ENCODE results near the gene STX8.
"Not testable (repeated sequence)": the region's sequence is repeated elsewhere in the genome, so short reads cannot be mapped to it uniquely, and the experiment has no call there.

Gene STX8

DNA sequence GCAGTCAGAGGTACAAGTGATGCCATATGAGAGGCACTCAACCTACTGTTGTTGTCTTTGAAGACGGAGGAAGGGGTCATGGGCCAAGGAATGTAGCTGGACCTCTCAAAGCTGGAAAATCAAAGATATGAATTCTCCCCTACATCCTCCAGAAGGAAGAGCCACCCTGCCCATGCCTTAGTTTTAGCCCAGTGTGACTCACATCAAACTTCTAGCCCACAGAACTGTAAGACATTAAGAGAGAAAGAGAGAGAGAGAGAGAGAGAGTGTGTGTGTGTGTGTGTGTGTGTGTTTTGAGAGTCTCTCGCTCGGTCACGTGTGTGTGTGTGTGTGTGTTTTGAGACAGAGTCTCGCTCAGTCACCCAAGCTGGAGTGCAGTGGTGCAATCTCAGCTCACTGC, 87.1 kb downstream of the STX8 start:
- DNase-seq, result no peak

DNA sequence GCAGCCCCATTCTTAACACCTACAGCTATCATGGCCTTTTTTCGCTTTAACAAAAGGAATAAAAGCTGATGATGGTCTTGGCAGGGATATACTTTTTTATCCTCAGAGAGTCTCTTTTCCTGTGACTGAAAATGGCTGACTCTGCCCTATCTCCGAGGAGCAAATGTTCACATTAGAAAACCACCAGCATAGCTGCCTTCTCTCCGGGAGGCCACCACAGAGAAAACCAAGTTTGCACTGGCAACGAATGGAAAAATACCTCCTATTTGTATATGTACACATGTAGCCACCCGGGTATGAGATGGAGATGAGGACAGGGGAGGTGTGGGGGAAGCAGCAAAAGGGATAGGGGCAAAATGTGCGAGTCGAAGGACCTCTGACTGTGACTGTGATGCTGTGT, 88.2 kb downstream of the STX8 start:
- no peak for DNase-seq

DNA sequence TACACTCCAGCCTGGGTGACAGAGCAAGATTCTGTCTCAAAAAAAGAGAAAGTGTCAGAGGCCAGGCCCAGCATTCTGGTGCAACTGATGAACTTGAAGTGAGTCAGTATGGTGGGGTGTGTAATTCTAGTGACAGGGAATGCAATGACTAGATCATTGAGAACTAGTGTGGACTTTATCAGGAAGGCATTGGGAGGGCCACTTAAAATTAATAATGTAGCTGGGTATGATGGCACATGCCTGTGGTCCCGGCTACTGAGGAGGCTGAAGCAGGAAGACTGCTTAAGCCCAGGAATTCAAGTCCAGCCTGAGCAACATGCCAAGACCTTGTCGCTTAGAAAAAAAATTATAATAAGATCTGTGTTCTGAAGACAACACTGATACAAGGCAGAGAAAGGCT, 90.8 kb downstream of the STX8 start:
- no peak for DNase-seq

DNA sequence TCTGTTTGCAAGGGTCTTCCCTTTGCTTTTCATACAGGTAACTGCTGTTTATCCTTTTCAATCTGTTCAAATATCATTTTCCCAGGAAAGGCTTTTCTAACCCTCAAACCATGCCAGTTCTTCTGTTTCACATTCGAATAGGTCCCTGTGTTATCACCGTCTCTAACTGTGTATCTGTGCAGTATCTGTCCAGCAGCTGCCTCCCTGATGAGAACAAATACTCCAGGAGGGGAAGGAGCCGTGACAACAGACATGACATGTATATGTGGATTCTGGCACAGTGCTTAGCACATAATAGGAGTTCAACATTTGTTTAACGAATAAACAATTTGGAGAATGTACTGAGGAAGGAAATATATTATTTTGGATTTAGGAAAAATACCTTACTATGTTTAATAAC, 95.7 kb downstream of the STX8 start:
- no peak for DNase-seq

DNA sequence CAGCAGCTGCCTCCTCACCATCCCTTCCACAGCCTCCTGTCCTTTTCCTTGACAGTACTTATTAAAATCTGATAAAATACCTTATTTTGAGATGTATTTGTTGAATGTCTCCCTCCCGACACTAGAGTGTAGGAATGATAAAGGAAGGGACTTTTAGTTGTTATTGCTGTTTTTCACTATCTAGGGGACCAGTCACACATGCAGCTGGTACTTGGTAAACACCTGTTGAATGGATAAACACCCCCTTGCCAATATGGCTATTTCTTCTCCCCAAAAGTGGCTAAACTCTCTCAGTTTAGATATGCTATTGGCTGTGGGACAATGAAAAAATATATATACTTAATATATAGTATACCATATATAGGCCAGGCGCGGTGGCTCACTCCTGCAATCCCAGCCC, 96.7 kb downstream of the STX8 start:
- DNase-seq, result no peak

DNA sequence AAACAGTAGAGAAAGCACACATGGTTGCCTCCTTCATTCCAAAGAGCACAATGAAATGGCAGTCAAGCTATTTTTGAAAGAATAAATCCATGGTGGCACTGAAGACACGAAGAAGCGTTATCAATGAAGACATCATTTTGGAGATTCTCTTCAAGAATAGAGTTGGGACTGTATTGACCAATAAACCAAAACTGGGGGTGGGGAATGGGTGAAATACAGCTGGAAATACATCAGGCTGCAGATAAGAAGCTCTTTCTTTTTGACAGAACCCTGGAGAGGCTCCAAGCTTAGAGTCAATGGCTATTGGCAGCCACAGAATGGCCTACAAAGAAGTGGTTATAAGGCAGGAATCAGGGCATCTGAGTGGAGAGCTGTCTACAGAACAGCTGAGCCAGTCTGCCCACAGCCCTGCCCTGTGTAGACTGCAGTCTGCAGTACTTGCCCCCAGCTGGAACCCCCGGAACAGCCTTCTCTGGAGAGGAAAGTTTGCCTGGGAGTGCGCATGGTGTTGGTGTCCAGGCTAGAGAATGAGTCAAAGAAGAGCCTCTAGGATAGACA, 100.4 kb downstream of the STX8 start:
- DNase-seq, result no peak

DNA sequence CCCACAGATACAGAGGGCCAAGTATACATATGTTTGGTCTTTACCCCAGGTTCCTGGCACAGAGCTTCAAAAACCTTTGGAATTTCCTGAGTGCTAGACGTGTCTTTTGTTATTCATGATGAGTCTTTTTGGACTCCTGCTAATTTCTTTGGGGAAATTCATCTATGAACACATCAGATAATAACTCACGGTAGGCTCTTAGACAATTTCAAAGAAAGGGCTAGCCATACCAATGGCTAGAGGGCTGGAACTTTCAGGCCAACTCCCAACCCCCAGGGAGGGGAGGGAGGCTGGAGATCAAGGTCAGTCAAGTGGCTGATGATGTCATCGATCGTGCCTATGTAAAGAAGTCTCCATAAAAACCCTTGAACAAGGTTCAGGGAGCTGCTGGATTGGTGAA, 101.9 kb downstream of the STX8 start:
- no peak for DNase-seq

DNA sequence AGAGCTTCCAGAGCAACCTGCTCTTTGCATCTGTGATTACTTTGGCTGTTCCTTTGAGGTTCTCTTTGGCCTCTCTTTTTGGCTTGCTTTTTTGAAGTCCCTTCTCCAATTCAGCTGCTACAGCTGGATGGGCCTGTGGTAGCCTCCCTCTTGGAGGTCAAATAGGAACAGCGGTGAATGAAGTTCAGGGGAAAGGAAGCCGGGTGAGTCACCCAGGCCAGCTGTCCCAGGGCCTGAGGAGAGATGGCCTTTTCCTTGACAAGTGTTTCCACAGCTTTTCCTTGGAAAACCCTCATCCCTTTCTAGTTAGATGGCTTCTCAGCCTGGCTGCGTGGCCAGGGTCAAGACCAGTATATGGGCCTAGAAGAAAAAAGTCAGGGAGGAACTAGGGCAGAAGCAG, 103.1 kb downstream of the STX8 start:
- DNase-seq, result no peak

DNA sequence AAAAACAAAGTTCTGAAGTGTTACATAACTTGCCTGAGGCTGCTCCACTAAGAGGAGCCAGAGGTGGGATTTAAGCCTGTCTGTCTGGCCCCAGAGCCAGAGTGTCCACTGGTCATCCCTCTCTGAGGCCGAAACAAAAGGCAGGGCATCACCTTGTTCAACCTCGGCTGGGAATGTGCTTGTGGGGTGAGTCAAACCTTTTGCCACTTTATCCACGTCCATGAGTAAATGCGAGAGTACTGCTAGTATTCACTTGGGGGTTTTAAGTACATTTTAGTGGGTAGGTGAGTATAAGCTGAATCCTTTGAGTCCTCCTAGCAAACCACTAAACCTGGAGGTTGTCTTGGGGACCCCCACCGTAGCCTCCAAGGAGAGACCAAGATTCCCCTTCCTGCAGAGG, 103.5 kb downstream of the STX8 start:
- DNase-seq, result peak in 1 of 2 experiments; percentile 11

DNA sequence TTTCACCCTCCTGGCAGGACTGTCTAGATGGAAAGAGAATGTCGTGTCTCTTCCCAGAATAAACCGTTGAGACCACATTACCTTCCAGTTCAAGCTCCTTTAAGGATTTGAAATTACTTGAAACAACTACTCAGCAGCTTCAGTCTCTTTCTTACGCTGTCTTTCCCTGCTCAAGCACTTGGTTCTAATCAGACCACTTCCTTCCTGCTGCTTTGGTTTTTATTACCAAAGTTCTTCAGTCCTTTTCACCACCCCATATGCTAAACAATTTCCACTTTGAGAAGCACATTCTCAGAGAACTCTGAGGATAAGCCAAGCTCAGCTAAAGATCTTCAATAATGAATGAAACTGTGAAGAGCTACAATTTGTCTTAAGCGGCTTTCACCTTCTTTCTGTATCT, 105.4 kb downstream of the STX8 start:
- DNase-seq, result no peak

DNA sequence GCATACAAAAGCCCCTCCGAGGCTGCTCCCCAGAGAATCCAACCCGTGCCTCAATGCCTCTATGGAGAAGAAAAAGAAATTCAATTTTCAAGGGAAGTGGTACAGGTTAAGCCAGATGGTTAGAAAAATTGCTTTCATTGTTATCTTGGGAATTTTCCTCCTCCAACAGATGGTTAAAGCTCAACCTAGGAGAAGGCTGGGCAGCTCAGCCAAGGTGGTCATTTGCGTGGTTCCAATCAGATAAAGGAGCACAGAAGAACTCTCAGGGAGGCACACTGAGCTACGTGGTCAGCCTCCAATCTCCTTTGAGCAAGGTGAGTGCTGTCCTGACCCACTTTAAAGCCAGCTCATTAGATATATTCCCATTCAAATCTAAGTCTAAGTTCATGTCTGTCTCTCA, 106.7 kb downstream of the STX8 start:
- no peak for DNase-seq

DNA sequence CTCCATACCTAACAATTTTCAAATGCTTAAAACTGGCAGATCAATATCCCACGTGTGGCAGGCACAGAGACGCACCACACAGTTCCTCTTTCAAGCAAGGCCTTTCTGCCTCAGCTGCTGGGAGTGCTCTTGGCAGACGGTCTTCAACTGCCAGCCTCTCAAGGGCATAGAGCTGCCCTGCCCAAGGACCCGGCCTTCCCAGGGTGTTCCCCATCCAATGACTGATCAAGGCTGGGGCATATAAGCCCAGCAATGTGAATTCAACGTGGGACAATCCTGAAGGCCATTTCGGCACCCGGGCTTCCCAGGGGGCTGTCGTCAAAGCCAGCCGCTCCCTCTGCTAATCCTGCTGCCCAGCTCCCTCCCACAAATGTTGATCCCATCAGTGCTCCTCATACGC, 107.1 kb downstream of the STX8 start:
- DNase-seq, result no peak

DNA sequence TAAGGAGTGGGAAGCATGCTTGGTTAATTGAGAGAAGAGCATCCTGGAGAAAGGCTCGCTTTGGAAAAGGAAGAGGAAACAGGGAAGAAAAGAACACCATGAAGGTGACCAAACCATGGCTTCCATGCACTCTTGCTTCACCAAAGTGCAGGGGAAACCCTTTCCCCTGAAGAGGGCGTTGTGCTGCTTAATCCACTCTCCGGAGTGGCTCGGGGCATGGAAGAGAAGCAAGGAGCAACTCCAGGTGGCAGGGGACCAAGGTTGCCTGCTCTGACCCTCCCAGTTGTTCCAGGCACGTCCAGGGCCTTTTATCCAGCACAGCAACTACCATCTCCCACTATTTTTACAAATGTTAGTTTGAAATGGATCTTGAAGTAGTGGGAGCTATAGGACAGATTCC, 108.1 kb downstream of the STX8 start:
- no peak for DNase-seq

DNA sequence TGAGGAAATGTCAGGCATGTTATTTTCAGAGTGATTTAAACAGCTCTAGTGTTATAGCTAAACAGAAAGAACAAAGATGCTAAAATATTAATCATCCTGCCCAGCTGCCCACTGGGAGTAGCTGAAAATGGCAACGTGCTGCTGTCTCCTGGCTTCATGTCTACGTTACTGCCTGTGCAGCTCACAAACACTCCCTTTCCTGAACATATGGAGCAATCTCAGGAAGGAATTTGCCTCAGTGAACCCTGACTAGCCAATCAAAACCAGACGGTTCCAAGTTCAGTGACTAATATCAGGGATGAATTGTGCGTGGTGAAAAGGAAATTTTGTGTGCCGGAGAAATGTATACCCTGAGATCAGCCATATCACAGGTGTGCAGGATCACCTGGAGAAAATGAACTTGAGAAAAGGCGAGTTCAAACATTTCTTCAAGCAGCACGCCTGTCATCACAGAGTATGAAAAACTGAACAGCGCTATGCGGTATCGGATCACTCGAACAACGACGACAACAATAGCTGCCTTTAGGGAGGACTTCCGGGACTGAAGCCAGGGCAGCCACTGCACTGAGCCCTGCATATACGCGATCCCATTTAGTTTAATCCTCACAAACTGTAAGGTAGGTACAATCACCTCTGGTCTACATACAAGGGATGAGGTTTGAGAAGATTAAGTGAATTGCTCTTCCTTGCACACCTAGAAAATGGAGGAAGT, 110.3 kb downstream of the STX8 start:
- DNase-seq, result no peak

DNA sequence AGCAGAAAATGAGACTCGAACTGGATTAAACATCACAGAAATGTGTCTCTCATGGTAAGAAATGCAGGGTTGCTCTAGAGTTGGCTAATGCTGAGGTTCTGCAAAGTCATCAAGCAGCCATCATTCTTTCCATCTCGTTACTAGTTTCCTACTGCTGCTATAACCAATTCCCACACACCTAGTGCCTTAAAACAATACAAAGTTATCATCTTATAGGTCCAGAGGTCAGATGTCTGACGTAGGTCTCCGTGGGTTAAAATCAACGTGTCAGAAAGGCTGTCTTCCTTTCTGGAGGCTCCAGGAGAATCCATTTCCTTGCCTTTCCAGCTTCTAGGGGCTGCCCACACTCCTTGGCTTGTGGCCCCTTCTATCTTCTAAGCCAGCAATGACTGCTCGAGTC, 118.6 kb downstream of the STX8 start:
- DNase-seq, result no peak

DNA sequence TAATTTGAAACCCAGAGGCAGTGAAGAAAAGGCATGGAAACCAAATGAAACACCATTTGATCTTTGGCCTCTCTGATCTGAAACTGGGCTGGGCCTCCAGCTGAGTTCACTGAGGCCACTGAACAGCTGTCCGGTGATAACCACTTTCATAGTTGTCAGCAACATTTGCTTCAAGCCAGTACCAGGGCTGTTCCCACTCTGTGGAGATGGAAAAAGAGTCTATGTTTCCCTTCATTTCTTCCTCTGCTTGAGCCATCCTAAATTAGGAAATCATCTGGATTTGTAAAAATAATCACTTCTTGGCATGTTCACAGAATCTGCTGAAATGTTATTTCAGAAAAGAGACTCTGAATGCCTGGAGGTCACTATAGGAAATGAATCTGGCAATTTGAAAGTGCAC, 119.3 kb downstream of the STX8 start:
- no peak for DNase-seq

DNA sequence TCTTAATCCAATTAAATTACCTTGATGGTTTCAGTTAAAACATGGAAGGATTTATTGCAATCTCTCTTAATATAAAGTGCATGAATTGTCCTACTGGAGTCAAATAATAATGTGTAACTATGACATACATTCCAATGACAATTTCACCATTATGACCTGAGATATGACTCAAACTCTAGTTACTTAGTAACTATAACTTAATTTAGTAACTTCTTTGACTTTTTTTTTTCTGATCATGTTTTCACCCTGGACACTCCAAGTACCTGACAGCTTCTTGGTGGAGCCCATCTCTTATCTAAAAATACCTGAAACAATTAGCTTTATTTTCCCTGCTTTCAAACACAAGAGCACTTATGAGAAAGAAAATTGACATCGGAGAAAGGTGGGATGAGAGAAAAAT, 123.7 kb downstream of the STX8 start:
- no peak for DNase-seq

DNA sequence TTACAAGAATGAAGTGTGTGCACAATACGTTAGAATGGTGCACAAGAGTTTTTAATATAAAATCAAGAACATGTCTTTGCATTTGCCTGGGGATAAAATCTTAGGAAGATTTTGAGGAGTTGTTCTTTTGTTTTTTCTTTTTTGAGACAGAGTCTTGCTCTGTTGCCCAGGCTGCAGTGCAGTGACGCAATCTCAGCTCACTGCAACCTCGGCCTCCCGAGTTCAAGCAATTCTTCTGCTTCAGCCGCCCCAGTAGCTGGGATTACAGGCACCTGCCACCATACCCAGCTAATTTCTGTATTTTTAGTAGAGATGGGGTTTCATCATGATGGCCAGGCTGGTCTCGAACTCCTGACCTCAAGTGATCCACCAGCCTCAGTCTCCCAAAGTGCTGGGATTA, 128.3 kb downstream of the STX8 start:
- DNase-seq, result not testable (repeated sequence)

DNA sequence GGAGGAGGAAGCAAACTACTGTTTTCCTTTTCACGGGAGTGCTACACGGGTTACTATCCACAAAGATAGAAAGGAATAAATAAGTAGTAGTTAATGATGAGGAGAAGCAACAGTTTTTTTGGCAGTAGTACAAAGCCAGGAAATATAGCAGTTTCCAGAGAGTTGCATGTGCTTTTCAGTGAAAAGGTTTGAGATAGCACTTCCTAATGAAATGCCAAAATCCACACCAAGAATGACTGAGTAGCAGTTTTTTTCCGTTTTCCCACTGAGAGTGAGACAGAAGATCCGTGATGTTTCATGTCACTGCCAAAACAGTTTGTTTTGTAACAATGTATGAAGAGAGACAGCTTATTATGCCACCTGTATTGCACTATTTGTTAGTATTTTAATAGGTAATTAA, 129.1 kb downstream of the STX8 start:
- no peak for DNase-seq

DNA sequence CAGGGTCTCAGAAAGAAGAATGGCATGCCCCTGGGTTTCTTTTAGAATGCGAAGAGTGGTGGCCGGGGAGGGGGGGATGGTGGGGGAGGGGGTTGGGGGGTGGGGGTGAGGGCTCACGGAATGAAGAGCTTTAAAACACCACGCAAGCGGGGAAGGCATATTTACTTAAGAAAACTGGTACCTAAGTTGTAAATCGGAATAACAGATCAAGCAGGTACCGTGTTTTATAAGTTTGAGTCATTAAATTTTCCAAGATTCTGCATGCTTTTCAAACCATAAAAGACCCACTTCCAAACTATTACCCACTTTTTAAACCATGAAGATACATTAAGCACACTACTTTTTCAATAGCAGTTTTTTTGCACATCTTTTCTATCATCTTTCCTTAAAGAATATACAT, 130.2 kb downstream of the STX8 start:
- no peak for DNase-seq

DNA sequence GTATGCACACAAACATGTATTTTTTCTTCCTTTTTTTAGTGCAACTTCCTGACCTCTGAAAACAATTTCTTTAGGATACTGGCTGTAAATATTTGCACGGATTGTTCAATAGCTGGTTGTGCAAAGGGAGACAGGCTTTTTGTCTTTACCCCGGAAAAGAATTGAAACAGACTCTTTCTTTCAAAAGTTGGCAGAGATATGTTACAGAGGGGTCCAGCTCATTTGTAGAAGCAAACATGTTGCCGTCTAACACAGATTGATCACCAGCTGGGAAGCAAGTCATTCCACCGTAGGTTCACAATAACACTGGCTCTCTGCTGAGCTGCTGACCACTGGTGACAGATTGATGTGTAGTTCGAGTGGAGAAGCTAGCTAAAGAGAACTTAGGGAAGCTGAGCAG, 130.9 kb downstream of the STX8 start:
- no peak for DNase-seq

DNA sequence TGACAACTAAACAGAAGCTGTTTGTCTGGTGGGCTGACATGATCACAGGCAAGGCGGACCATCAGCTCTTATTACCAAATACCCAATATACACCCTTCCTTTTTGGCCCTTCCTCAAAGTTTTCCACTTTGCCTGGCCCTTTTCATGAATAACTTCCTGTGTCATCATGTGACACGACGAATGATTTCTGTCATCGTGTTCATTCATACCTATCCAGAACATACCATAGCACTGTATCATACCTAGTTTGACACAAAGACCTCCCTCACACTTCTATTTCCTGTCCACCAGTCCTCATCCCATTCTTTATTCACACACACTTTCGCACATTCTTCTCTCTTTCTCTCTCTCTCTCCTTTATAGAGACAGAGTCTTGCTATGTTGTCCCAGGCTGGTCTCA, 131.8 kb downstream of the STX8 start:
- no peak for DNase-seq

DNA sequence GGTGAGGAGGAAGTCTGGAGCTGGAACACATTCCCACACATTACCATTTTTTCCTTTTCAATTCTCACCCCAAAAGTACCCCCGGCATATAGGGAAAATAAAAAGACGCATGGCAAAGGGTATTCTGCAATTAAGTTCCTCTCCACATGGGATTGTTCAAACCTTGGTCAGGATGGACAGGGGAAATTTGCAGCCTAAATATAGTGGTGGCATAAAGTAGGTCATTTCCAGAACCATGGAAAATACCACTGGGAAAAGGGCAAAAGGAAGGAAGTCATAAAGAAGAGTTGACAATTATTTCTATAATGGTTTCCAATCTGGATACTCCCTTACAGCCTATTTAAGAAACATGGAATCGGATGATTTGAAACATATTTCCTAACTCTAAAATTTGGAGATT, 135.8 kb downstream of the STX8 start:
- no peak for DNase-seq

DNA sequence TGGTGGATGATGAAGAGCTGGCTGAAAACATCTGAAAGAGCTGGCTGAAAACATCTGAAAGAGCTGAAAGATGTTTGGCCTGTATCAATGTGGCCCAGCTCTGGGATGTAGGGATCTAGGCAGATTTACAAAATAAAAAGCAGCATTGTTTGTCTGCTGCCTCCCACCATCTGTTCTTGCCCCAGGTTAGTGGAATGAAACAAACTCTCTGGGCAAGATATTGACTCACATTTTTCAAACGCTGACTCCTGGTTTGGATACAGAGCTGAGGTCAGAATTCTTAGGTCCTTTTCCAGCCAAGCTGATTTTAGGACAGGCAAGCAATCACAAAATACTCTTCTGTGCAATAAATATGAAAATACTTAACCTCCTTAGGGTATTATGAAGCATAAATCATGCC, 139.0 kb downstream of the STX8 start:
- DNase-seq, result no peak

DNA sequence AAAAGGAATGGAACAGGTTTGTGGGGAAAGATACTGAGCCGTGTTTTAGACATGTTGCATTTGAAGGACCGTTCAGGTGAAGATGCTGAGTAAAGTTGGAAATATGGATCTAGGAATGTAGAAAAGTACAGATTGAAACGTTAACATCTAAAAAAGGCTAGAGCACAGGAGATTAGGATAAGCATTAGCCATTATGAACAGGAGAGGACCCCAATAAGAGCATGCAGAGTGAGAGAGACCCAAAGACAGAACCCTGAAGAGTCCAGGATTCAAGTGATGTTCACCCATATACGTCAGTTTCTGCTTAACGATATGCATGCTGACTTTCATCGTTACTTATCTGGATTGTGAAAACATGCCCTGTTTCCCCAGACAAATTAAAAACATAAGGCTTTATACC, 140.5 kb downstream of the STX8 start:
- no peak for DNase-seq
